ENCODE measurements around the gene RAB1A.
A peak's percentile ranks its signal among the peaks of the same experiment; 100 is the strongest.

Gene RAB1A

GRCh38 chr2:65085148-65085547, 44.8 kb downstream of the RAB1A start:
- no peak for DNase-seq

DNA sequence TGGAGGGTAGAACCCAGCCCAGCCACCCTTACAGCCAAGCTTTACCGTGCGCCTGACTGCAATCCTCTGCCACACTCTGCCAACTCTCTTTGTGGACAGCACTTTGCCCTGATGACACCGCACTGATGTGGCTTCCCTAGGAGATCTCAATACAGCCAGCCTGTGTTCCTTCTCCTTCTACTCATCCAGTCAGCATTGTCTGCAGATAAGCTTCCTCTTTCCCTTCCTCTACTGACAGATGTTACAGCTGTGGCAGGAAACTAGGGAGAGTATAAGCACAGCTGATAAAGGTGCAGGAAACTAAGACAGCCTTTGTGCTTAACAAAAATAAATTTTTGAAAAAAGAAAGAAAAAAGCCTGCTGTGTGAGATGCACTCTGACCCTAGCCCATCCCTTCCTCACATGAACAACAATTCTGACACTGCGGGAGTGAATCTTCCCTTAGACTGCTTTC, 48.6 kb downstream of the RAB1A start:
- DNase-seq: no peak

GRCh38 chr2:65079017-65079416, 50.9 kb downstream of the RAB1A start:
- no peak for DNase-seq

DNA sequence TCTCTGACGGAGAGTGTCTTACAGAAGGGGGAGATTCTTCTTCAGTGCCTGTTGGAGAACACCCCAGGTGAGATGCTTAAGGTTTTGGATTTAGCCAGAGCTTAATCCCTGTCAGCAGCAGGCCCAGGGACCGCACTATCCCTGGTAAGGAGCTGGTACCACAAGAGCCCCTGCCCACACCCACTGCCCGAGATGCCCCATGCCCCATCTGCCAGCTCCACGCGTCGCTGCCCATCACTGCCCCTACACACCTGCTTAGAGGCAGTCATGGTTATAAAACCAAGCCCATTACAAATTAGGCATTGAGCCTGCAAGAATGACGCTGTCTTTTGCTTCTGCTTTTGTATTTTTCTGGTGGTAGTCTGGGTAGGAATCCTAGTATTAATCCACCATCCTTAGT, 52.0 kb downstream of the RAB1A start:
- no peak for DNase-seq

DNA sequence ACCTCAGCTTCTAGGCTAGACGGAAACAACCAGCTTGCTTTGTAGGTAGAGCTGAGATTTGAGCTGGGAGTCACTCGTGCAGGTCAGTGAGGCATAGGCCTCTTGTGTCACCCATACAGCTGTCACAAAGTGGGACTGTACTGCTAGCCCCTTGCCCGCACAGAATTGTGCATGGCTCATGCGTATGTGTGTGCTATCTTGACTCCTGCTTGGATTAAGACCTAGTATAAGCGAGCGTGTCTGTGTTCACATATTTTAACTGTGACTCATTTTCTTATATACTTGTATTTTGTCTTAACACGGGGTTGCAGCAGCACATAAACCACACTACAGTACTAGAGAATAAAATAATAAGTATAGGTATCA, 53.6 kb downstream of the RAB1A start:
- DNase-seq: no peak

DNA sequence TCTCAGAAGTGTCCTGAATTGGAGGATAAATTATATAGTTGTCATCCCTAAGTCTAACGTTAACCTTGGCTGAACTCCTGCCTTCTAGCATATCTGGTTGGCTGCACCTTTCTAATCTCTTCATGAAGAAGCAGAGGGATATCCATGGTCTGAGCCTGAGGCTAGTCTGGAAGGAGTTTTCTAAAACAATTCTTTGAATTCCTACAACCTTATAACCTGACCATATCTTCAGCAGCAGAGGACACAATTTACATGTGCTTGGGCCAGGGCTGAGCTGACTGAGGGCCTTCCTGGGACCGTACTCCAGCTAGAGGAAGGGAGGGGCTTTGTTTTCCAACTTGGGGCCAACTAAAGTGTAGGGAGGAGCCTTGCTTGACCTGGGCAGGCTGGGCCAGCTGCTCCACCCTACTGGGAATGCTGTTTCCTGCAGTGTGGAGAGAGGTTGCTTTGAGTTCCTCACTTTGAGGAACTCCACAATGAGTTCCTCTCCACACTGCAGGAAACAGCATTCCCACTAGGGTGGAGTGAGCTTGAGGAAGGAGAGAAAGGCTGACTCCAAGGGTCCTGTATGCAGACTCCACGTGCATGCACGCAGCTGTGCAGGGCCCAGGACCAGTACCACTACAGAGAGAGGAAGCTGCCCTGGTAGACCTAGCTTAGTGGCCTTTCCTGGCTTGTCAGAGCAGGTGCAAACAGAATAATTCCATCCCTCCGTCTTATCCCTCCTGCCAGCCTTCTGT, 54.1 kb downstream of the RAB1A start:
- DNase-seq: no peak

- no peak for DNase-seq
These were observed 54.7 kb downstream of the RAB1A start for GRCh38 chr2:65075176-65075575.

DNA sequence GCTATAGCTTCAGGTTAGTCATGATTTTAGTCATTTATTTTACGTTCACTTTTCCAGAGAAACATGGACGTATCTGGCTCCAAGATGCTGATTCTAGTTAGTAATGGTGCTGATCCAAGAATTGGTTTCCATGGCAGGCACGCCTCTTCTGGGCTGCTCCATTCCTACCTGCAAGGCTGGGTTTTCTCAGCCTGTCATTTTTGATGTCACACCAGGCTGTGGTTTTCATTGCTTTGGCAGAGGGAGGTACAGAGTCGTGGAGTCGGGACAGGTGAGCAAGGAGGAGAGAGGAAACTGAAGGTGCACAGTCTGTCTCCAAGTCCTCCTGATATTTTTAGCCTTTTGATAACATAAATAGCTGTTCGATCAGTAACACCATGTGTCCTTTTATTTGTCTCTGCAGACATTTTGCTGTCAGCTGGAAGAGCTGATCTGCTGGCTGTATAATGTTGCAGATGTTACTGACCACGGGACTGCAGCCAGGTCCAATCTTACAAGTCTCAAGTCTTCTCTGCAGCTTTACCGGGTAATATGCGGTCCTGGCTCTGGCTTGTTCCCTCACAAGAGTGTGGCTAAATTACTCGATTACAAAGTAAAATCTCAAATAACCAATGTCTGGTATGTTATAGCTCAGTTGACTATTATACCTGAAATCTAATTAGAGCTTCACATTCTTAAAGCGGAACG, 55.9 kb downstream of the RAB1A start:
- no peak for DNase-seq

DNA sequence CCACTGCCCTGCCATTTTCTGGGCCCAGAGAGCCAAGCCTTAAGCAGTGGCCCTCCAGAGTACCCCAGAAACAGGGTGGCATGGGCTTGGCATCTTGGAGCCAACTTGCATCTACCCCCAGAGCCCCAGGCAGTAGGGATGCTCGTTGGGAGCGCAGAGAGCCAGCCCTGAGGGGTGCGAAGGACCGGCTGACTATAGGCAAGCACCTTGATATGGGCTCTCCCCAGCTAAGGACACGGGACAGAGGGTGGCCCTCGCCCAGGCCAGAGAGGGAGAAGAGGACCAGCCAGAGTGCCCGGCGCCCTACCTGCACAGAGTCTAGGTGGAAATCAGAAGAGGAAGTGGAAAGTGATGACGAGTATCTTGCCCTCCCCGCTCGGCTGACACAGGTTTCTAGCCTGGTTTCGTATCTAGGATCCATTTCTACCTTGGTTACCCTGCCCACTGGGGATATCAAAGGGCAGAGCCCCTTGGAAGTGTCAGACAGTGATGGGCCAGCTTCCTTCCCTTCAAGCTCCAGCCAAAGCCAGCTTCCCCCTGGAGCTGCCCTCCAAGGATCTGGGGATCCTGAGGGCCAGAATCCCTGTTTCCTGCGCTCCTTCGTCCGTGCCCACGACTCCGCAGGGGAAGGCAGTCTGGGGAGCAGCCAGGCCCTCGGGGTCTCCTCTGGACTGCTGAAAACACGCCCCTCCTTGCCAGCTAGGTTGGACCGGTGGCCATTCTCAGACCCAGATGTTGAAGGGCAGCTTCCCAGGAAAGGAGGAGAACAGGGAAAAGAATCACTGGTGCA, 57.5 kb downstream of the RAB1A start:
- no peak for DNase-seq

DNA sequence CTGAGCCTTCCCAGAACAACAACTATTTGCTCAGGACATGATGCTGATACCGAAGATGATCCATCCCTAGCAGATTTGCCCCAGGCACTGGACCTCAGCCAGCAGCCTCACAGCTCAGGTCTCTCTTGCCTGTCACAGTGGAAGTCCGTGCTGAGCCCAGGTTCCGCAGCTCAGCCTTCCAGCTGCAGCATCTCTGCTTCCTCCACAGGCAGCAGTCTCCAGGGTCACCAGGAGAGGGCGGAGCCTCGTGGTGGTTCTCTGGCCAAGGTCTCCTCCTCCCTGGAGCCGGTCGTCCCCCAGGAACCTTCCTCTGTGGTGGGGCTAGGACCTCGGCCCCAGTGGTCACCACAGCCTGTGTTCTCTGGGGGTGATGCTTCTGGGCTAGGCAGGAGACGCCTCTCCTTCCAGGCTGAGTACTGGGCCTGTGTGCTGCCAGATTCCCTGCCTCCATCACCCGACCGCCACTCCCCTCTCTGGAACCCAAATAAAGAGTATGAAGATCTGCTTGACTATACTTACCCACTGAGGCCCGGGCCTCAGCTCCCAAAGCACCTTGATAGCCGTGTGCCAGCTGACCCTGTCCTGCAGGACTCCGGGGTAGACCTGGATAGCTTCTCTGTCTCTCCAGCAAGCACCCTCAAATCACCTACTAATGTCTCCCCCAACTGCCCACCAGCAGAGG, 58.3 kb downstream of the RAB1A start:
- no peak for DNase-seq

DNA sequence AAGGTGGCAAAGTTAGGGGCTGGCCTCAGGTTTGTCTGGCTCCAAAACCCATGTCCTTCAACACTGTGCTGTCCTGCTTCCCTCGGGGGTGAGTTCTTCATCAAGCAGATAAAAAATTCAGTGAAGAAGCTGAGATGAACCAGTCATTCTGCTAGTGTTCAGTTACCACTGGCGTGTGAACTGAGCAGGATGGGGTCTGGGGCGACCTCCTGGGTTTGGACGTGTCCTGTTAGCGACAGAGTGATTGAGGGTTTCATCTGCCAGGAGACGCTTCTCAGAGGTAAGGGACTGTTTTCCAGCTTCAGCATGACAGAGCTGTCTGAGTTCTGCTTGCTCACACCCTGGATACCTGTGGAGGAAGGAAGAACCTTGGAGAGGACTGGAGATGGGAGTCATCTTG, 59.0 kb downstream of the RAB1A start:
- no peak for DNase-seq

DNA sequence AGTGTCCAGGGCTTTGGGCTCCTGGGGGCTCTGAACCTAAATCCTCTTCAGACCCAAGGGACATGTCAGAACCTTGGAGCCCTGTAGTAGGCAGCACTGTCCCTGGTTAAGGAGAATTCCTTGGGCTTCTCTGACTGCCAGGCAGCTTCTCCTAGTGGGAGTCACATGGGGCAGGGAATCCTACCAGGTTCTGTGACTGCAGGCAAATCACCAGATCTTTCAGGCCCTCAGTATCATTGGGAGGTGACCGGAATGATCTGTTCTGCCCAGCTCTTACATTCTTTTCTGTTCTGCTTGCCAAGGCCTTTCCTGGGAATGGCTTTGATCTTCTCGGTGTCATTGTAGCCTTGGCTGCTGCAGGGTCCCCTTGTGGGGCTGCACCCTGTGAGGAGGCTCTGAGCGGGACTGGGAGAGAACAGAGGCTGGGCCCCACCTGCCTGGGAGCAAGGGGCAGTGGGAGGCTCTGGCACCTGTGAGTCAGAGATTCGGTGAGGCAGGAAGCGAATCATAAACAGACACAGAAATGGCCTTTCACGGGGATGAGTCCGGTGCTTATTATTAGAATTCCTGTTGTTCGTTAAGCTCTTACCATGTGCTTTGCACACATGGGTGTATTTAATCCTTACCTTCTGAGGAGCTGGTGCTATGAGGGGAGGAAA, 59.6 kb downstream of the RAB1A start:
- DNase-seq: no peak

DNA sequence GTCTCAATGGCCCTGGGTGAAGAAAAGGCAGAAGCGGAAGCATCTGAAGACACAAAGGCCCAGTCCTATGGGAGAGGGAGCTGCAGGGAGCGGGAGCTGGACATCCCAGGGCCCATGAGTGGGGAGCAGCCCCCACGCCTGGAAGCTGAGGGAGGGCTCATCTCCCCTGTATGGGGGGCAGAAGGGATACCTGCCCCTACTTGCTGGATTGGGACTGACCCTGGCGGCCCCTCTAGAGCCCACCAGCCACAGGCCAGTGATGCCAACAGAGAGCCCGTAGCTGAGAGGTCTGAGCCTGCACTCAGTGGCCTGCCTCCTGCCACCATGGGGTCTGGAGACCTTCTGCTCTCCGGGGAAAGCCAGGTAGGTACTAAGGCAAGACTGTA, 60.5 kb downstream of the RAB1A start:
- no peak for DNase-seq

DNA sequence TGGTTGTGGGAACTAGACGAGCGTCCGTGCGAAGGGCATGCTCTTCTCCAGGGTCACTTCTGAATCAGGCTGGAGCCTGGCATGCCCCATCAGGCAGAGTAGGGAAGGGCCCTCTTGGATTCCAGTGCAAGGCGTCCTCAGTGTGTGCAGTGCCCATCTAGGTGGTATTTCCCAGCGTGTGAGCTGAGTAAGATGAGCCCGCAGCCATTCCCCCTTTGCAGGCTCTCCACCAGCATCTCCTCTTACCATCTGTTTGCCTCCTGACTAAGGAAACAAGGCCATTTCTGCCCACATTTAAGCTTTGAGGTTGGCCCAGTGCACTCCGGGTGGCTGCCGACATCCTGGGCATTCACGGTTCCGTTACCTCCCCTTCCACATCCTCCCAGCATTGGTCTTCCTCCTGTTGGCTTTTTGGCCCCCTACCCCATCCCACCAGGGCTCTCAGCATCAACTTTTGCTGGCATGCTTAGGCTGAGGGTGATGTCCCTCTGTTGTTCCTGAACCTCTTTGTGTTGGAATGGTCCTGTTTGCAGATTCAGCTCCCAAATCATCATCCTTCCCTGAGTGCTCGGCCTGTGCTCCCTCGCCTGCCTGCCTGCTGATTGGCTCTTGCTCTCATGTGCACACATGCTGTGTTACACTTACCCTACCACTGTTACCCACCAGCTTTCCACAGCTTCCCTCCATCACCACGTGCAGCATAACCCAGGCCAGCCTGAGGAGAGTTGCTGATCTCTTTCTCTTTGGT, 61.9 kb downstream of the RAB1A start:
- DNase-seq: peak in 2 of 6 experiments; percentile 10 to 15

DNA sequence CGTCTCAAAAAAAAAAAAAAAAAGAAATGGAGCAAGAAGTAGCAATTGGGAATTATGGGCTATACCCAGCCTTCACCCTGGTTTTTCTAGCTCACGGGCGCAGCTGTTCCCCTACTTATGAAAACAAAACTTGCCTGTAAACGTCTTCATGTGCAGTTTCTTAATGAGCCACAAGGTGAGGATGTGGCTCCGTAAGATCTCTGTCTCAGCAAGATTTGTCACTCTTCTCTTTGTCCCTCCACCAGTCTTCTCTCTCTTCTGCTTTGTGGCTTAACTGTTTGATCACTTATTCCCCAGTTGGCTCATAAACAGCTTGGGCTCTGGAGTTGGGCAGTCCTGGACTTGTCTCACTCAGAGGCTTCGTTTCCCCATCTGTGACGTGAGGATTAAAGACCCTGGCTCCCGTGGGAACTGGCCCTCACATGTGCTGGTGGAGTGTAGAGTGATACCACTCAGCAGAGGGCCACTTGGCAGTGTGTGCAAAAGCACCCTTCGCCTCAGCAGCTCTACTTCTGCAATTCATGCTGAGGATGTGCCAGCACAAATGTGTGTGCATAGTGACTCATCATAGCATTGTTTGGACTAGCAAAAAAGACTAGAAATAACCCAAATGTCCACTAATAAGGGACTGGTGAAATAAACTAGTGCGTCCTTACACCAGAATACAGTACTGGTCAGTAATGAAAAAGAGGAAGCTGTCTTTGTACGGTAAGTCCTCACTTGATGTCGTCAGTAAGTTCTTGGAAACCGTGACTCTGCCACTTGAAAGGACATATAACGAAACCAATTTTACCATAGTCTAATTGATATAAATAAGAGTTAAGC, 65.0 kb downstream of the RAB1A start:
- DNase-seq: peak in 5 of 6 experiments; percentile 18 to 67 (median 28)

DNA sequence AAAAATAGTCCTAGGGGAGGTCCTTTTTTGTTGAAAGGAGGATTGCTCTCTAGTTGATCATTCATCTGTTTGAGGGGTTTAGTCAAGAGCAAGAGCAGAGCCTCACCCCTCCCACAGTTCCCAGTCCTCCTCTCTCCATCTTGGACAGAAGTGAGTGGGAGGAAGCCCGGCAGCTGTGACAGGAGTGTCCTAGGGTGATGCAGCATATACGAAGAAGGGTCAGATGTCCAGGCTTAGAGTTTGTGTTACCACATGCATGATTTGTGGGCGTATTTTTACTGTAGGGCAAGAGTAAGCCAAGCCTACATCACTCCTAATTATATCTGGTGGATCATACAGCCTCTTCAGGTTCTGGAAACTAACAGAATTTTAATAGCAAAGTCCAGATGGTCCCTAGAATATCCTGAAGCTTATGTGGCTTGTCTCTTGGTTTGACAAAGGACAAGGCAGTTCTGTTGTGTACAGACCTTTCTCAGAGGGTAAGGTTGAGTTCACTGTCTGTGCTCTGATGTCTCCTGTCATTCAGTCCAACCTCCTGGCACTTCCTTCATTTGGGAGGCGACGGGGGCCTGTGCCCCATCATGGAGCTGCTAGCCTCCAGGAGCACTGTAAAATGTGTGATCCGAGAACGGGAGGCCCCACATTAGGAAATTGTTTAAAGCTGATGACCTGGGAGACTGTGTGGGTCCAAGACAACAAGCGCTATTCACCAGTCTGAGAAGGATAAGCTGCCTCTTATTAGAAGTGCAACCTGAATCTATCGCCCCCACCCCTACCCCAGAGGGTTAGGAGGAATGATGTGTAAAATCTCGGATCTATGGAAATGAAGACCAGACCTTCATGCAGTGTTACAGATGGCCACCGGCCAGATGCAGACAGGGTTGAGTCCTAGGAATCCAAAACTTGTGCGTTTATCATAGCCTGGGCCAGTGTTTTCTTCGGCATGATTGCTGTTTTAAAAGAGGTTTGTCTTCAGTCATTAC, 66.8 kb downstream of the RAB1A start:
- no peak for DNase-seq

DNA sequence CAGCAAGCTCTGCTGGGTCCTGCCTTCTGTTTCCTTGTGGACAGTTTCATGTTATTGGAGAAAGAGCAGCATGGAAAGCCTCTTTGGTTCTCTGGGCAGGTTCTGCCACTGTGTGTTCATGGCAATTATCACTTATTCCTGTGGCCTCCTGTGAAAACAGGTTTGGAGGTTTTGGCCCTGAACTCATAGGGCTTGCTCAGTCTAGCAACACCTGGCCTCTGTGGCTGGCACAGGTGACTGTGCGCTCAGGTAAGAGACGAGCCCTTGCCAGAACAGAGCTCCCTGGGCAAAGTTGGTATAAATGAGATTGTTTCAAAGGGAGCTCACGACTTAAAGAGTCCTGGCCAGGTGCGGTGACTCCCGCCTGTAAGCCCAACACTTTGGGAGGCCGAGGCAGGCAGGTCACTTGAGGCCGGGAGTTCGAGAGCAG, 68.0 kb downstream of the RAB1A start:
- DNase-seq: no peak

GRCh38 chr2:65061146-65061909, 68.6 kb downstream of the RAB1A start:
- no peak for DNase-seq

DNA sequence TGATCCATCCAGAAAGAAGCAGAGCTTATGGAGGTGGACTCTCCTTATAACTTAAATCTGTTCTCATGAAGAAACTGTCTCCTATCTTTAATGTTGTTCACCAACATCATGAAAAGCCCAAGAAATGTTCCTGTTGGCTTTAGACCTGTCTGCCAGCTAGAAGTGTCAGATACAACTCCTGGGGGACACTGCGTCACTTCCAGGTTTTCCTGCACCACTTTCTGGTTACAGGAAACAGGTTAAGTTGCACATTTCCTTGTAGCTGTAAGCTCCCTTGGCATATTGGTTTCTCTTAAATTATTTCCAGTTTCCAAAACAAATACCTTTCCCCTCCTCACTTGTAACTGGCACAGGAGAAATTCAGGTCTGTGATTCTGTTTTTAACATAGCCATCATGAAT, 70.8 kb downstream of the RAB1A start:
- DNase-seq: no peak

All from stimulated activated naive CD4-positive, alpha-beta T cell (primary cell).